Astrocyte (in vitro differentiated cells and primary cell): ENCODE results near the gene BCAM. TPM values are rescaled to one million over a fixed set of nuclear protein-coding genes. Genes with fewer than 3 reads are reported as not detected.

Experiments used
- DNase-seq: peaks from one replicate; pipeline ENCODE4 v3.0.0-alpha.2; 2010; ENCODE audit warnings: low read depth
- FAIRE-seq: peaks from 2 replicates; lab custom pipeline; 2011; peaks lifted over from hg19 to GRCh38; lab: Jason Lieb, UNC
- H2AFZ ChIP-seq: 2 replicates; pipeline ENCODE4 v1.6.0; 2012; ENCODE audit warnings: low read depth, low read length, inconsistent platforms
- H3K27ac ChIP-seq: 2 replicates; pipeline ENCODE4 v1.5.1; 2011; ENCODE audit warnings: low read depth, low read length, inconsistent platforms
- H3K27me3 ChIP-seq: 2 replicates; pipeline ENCODE4 v1.6.0; 2011; ENCODE audit warnings: low read length, inconsistent platforms; ENCODE audit not compliant: insufficient read depth
- H3K36me3 ChIP-seq: 2 replicates; pipeline ENCODE4 v1.5.1; 2011; ENCODE audit warnings: low read length, inconsistent platforms; ENCODE audit not compliant: insufficient read depth
- H3K4me1 ChIP-seq: 2 replicates; pipeline ENCODE4 v1.5.1; 2011; ENCODE audit warnings: low read length, inconsistent platforms; ENCODE audit not compliant: insufficient read depth
- H3K4me2 ChIP-seq: 2 replicates; pipeline ENCODE4 v1.6.0; 2012; ENCODE audit warnings: low read length, inconsistent platforms
- H3K4me3 ChIP-seq: 2 replicates; pipeline ENCODE4 v1.5.1; 2011; ENCODE audit warnings: low read depth, mild to moderate bottlenecking, low read length, inconsistent platforms; ENCODE audit not compliant: insufficient read depth
- H3K79me2 ChIP-seq: 2 replicates; pipeline ENCODE4 v1.6.0; 2012; ENCODE audit warnings: mild to moderate bottlenecking, low read length, inconsistent platforms; ENCODE audit not compliant: insufficient read depth
- H3K9ac ChIP-seq: 2 replicates; pipeline ENCODE4 v1.6.0; 2012; ENCODE audit warnings: mild to moderate bottlenecking, low read length, inconsistent platforms
- H3K9me3 ChIP-seq: 2 replicates; pipeline ENCODE4 v1.5.1; 2012; ENCODE audit warnings: low read depth, mild to moderate bottlenecking, low read length, inconsistent platforms; ENCODE audit not compliant: insufficient read depth
- H4K20me1 ChIP-seq: 2 replicates; pipeline ENCODE4 v1.6.0; 2012; ENCODE audit warnings: low read length, inconsistent platforms; ENCODE audit not compliant: insufficient read depth
- H3K27ac Mint-ChIP-seq: one replicate; pipeline ENCODE4 v1.8.0; 2021; ENCODE audit warnings: mild to moderate bottlenecking, mixed read lengths; ENCODE audit not compliant: unreplicated experiment
- H3K27me3 Mint-ChIP-seq: one replicate; pipeline ENCODE4 v1.8.0; 2021; ENCODE audit warnings: low read depth, mixed read lengths; ENCODE audit not compliant: unreplicated experiment
- H3K36me3 Mint-ChIP-seq: one replicate; pipeline ENCODE4 v1.8.0; 2021; ENCODE audit warnings: low read depth, mixed read lengths; ENCODE audit not compliant: unreplicated experiment
- H3K4me1 Mint-ChIP-seq: one replicate; pipeline ENCODE4 v1.8.0; 2021; ENCODE audit warnings: low read depth, mixed read lengths; ENCODE audit not compliant: unreplicated experiment
- H3K4me3 Mint-ChIP-seq: one replicate; pipeline ENCODE4 v1.8.0; 2021; ENCODE audit warnings: mild to moderate bottlenecking, moderate library complexity, mixed read lengths; ENCODE audit not compliant: unreplicated experiment
- H3K9me3 Mint-ChIP-seq: one replicate; pipeline ENCODE4 v1.8.0; 2021; ENCODE audit warnings: mild to moderate bottlenecking, mixed read lengths; ENCODE audit not compliant: unreplicated experiment
- CTCF ChIP-seq: IDR thresholded peaks from 2 replicates; pipeline ENCODE4 v1.5.1; 2011; ENCODE audit warnings: low read depth, mild to moderate bottlenecking, inconsistent platforms, low read length, moderate library complexity; ENCODE audit not compliant: insufficient read depth
- EZH2 ChIP-seq: IDR thresholded peaks from 2 replicates; pipeline ENCODE4 v1.6.1; 2012; ENCODE audit warnings: mild to moderate bottlenecking, low read length, inconsistent platforms; ENCODE audit not compliant: insufficient read depth
- total RNA-seq: library from RNA; stranded (reverse); gene quantifications from 2 replicates; pipeline ENCODE4 v1.2.1, GENCODE V29; 2021

The BCAM gene
- total RNA-seq, 1 donor from 2014 or later: 14.0 TPM

GRCh38 chr19:44820648-44821609 lies 12.0 kb downstream of the BCAM start:
- FAIRE-seq: no peak
- Histone ChIP-seq H3K4me3 (no peak overlapping the region), H3K4me1 (no peaks in the 10 kb centered on the region), H3K79me2 (no peaks in the 10 kb centered on the region), H3K27me3 (peaks cover 2% of the 10 kb centered on the region), H3K27ac (no peak overlapping the region), H3K9me3 (no peaks in the 10 kb centered on the region), H3K36me3 (no peaks in the 10 kb centered on the region), H2AFZ (no peak overlapping the region), H4K20me1 (no peaks in the 10 kb centered on the region), H3K4me2 (no peak overlapping the region), H3K9ac (no peak overlapping the region)
- H3K36me3 Mint-ChIP-seq: peaks cover 2% of the 10 kb centered on the region
- no peak overlapping the region for H3K27ac Mint-ChIP-seq
- peaks cover 2% of the 10 kb centered on the region for H3K9me3 Mint-ChIP-seq
- no peaks in the 10 kb centered on the region for H3K4me1 Mint-ChIP-seq
- DNase-seq: no peak
- TF ChIP-seq CTCF (no peak), EZH2 (no peak)
- peaks cover 30% of the 10 kb centered on the region for H3K27me3 Mint-ChIP-seq
- H3K4me3 Mint-ChIP-seq: no peak overlapping the region

DNA sequence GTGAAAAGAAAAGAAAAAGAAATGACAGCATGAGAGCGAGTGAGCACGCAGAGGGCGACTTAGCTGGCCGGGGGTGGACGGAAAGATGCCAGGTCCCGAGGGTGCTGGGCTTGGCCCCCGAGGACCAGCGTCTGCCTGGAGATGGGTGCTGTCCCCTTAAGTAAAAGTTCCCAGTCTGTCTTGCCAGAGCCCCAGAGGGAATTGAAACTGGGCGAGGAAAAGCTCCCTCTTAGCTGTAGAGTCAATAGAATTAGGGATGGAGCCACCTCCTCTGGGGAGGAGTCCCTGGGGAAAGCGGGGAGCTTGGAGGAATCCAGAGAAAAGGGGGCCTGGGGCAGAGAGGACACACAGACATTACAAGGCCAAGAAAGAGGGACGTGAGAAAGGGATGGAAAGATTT lies 13.3 kb downstream of the BCAM start:
- H3K9me3 Mint-ChIP-seq: peaks cover under 1% of the 10 kb centered on the region

More for the DNA sequence above, 13.3 kb downstream of the BCAM start:
- Mint-ChIP-seq H3K36me3 (peaks cover under 1% of the 10 kb centered on the region), H3K4me3 (no peak overlapping the region), H3K27me3 (peaks cover 42% of the 10 kb centered on the region), H3K4me1 (no peaks in the 10 kb centered on the region), H3K27ac (no peak overlapping the region)
- no peaks in the 10 kb centered on the region for H4K20me1 ChIP-seq
- H3K9me3 ChIP-seq: no peaks in the 10 kb centered on the region
- H2AFZ ChIP-seq: no peak overlapping the region
- FAIRE-seq (no peak), DNase-seq (no peak)
- no peak overlapping the region for H3K27ac ChIP-seq
- H3K27me3 ChIP-seq: peaks cover 9% of the 10 kb centered on the region
- TF ChIP-seq EZH2: no peak
- no peak for TF ChIP-seq CTCF
- no peak overlapping the region for H3K4me3 ChIP-seq
- H3K9ac ChIP-seq: no peak overlapping the region
- no peaks in the 10 kb centered on the region for H3K4me1 ChIP-seq
- H3K36me3 ChIP-seq: no peaks in the 10 kb centered on the region
- H3K4me2 ChIP-seq: no peak overlapping the region
- H3K79me2 ChIP-seq: no peaks in the 10 kb centered on the region
